Measurements from ENCODE around the gene DLX4.
A peak's percentile ranks its signal among the peaks of the same experiment; 100 is the strongest.

The DLX4 gene

DNA sequence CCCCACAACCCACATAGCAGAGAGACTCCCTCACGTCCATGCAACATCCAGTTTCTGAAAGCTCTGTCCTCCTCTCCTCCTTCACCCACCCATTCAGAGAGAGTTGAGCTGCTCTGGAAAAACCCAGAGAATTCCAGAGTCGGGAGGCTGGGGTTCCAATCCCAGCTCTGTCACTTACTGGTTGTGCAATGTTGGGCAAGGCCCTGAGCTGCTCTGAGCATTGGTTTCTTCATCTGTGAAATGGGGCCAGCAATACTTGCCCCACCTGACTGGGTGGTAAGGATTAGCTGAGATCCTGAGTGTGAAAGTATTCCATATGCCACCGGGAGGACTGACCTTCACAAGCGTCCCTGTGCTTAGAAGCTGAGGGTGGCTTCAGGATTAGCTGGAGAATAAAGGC lies 12.2 kb upstream of the DLX4 start:
- H2BK15ac ChIP-seq (replicated peaks; ENCODE audit: low read depth): no peak overlapping the region
- H2BK5ac ChIP-seq (ENCODE audit: low read length): no peak overlapping the region
- H3K56ac ChIP-seq (ENCODE audit: low read length): no peak overlapping the region
- H3K4me3 ChIP-seq (ENCODE audit: low read length): no peak overlapping the region
- no CpG with 5 or more reads among the region's 4 CpGs for WGBS (ENCODE audit: extremely low coverage, insufficient coverage, low lambda C conversion rate)
- H3K4me1 ChIP-seq (ENCODE audit: control insufficient read depth, low read depth, low read length): no peaks in the 10 kb centered on the region
- no peaks in the 10 kb centered on the region for H3K27me3 ChIP-seq (ENCODE audit: insufficient read depth, low read length, poor library complexity)
- H2AK5ac ChIP-seq (ENCODE audit: low read length): no peak overlapping the region
- H3K36me3 ChIP-seq (ENCODE audit: control insufficient read depth, insufficient read depth, low read length): no peaks in the 10 kb centered on the region
- DNase-seq: no peak
- no peaks in the 10 kb centered on the region for H3K79me1 ChIP-seq (ENCODE audit: low read length)
- no peak overlapping the region for H4K5ac ChIP-seq (ENCODE audit: low read length)
- no peak overlapping the region for H3K4me2 ChIP-seq (ENCODE audit: low read length)
- H3K9ac ChIP-seq (ENCODE audit: low read length): no peak overlapping the region
- no peak overlapping the region for H3K27ac ChIP-seq (ENCODE audit: low read depth, low read length)
- no peaks in the 10 kb centered on the region for H3K79me2 ChIP-seq (ENCODE audit: control insufficient read depth, insufficient read depth, low read length)
- H4K8ac ChIP-seq (ENCODE audit: low read depth, low read length): no peak overlapping the region
- no peak overlapping the region for H2BK120ac ChIP-seq (ENCODE audit: low read depth, low read length)
- no peak overlapping the region for H3K23ac ChIP-seq (ENCODE audit: low read length)
- H3K18ac ChIP-seq (ENCODE audit: low read length): no peak overlapping the region
- H3K4ac ChIP-seq (ENCODE audit: low read depth, low read length): no peak overlapping the region

- no peak overlapping the region for H4K5ac ChIP-seq (ENCODE audit: low read length)
- no peak overlapping the region for H3K4me3 ChIP-seq (ENCODE audit: low read length)
- H3K36me3 ChIP-seq (ENCODE audit: control insufficient read depth, insufficient read depth, low read length): no peaks in the 10 kb centered on the region
- no peak overlapping the region for H2BK5ac ChIP-seq (ENCODE audit: low read length)
- H3K56ac ChIP-seq (ENCODE audit: low read length): no peak overlapping the region
- no peaks in the 10 kb centered on the region for H3K4me1 ChIP-seq (ENCODE audit: control insufficient read depth, low read depth, low read length)
- no peaks in the 10 kb centered on the region for H3K79me1 ChIP-seq (ENCODE audit: low read length)
- no peaks in the 10 kb centered on the region for H3K79me2 ChIP-seq (ENCODE audit: control insufficient read depth, insufficient read depth, low read length)
- WGBS (ENCODE audit: extremely low coverage, insufficient coverage, low lambda C conversion rate): no CpG with 5 or more reads among the region's 3 CpGs
- no peak overlapping the region for H3K4ac ChIP-seq (ENCODE audit: low read depth, low read length)
- H3K27me3 ChIP-seq (ENCODE audit: insufficient read depth, low read length, poor library complexity): peaks cover 2% of the 10 kb centered on the region
- no peak overlapping the region for H3K9ac ChIP-seq (ENCODE audit: low read length)
- no peak overlapping the region for H3K27ac ChIP-seq (ENCODE audit: low read depth, low read length)
- no peak overlapping the region for H4K8ac ChIP-seq (ENCODE audit: low read depth, low read length)
- H3K4me2 ChIP-seq (ENCODE audit: low read length): no peak overlapping the region
- no peak overlapping the region for H2BK120ac ChIP-seq (ENCODE audit: low read depth, low read length)
- no peak for DNase-seq
- no peak overlapping the region for H2AK5ac ChIP-seq (ENCODE audit: low read length)
- H3K18ac ChIP-seq (ENCODE audit: low read length): no peak overlapping the region
- no peak overlapping the region for H2BK15ac ChIP-seq (replicated peaks; ENCODE audit: low read depth)
- H3K23ac ChIP-seq (ENCODE audit: low read length): no peak overlapping the region
Measured at GRCh38 chr17:49957350-49957749, 11.6 kb upstream of the DLX4 start.

DNA sequence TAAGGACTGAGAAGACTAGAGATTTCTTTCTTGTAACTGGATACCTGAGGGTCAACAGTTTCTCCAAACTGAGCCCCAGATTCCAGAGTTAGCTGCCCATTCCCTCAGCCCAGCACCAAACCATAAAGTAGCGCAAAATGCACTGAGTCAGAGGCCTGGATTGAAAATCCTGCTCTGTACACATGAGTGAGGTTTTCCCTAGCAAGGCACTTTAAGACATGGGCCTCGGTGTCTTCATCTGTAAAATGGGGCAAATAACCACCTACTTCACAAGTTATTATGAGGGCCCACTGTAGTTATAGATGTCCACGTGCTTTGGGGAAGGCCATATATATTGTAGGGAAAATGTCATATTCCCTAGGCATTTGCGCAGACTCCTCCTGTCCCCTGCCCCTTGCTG lies 10.3 kb upstream of the DLX4 start:
- H2BK5ac ChIP-seq (ENCODE audit: low read length): no peak overlapping the region
- no peak for DNase-seq
- H3K9ac ChIP-seq (ENCODE audit: low read length): no peak overlapping the region
- H3K79me1 ChIP-seq (ENCODE audit: low read length): no peaks in the 10 kb centered on the region
- peaks cover 2% of the 10 kb centered on the region for H3K4me1 ChIP-seq (ENCODE audit: control insufficient read depth, low read depth, low read length)
- H4K8ac ChIP-seq (ENCODE audit: low read depth, low read length): no peak overlapping the region
- no peak overlapping the region for H3K18ac ChIP-seq (ENCODE audit: low read length)
- H3K56ac ChIP-seq (ENCODE audit: low read length): no peak overlapping the region
- no peak overlapping the region for H2AK5ac ChIP-seq (ENCODE audit: low read length)
- no CpG with 5 or more reads among the region's 4 CpGs for WGBS (ENCODE audit: extremely low coverage, insufficient coverage, low lambda C conversion rate)
- no peak overlapping the region for H4K5ac ChIP-seq (ENCODE audit: low read length)
- no peak overlapping the region for H2BK120ac ChIP-seq (ENCODE audit: low read depth, low read length)
- H3K27me3 ChIP-seq (ENCODE audit: insufficient read depth, low read length, poor library complexity): peaks cover 12% of the 10 kb centered on the region
- no peak overlapping the region for H3K27ac ChIP-seq (ENCODE audit: low read depth, low read length)
- no peak overlapping the region for H3K4me3 ChIP-seq (ENCODE audit: low read length)
- no peak overlapping the region for H2BK15ac ChIP-seq (replicated peaks; ENCODE audit: low read depth)
- no peak overlapping the region for H3K4me2 ChIP-seq (ENCODE audit: low read length)
- no peaks in the 10 kb centered on the region for H3K79me2 ChIP-seq (ENCODE audit: control insufficient read depth, insufficient read depth, low read length)
- no peak overlapping the region for H3K23ac ChIP-seq (ENCODE audit: low read length)
- no peaks in the 10 kb centered on the region for H3K36me3 ChIP-seq (ENCODE audit: control insufficient read depth, insufficient read depth, low read length)
- H3K4ac ChIP-seq (ENCODE audit: low read depth, low read length): no peak overlapping the region

- H3K27me3 ChIP-seq (ENCODE audit: insufficient read depth, low read length, poor library complexity): peaks cover 19% of the 10 kb centered on the region
- DNase-seq: peak; percentile 65
- no peak overlapping the region for H3K4ac ChIP-seq (ENCODE audit: low read depth, low read length)
- H2AK5ac ChIP-seq (ENCODE audit: low read length): no peak overlapping the region
- H3K79me2 ChIP-seq (ENCODE audit: control insufficient read depth, insufficient read depth, low read length): no peaks in the 10 kb centered on the region
- no peak overlapping the region for H2BK120ac ChIP-seq (ENCODE audit: low read depth, low read length)
- no peak overlapping the region for H3K4me3 ChIP-seq (ENCODE audit: low read length)
- H3K4me2 ChIP-seq (ENCODE audit: low read length): no peak overlapping the region
- H3K18ac ChIP-seq (ENCODE audit: low read length): no peak overlapping the region
- no peaks in the 10 kb centered on the region for H3K79me1 ChIP-seq (ENCODE audit: low read length)
- no peak overlapping the region for H3K9ac ChIP-seq (ENCODE audit: low read length)
- H3K4me1 ChIP-seq (ENCODE audit: control insufficient read depth, low read depth, low read length): peaks cover 2% of the 10 kb centered on the region
- H3K27ac ChIP-seq (ENCODE audit: low read depth, low read length): no peak overlapping the region
- no peak overlapping the region for H3K56ac ChIP-seq (ENCODE audit: low read length)
- no peak overlapping the region for H4K5ac ChIP-seq (ENCODE audit: low read length)
- no peak overlapping the region for H3K23ac ChIP-seq (ENCODE audit: low read length)
- WGBS (ENCODE audit: extremely low coverage, insufficient coverage, low lambda C conversion rate): no CpG with 5 or more reads among the region's 8 CpGs
- no peak overlapping the region for H2BK15ac ChIP-seq (replicated peaks; ENCODE audit: low read depth)
- no peak overlapping the region for H2BK5ac ChIP-seq (ENCODE audit: low read length)
- no peak overlapping the region for H4K8ac ChIP-seq (ENCODE audit: low read depth, low read length)
- no peaks in the 10 kb centered on the region for H3K36me3 ChIP-seq (ENCODE audit: control insufficient read depth, insufficient read depth, low read length)
Measured at GRCh38 chr17:49959183-49959935, 9.6 kb upstream of the DLX4 start.

DNA sequence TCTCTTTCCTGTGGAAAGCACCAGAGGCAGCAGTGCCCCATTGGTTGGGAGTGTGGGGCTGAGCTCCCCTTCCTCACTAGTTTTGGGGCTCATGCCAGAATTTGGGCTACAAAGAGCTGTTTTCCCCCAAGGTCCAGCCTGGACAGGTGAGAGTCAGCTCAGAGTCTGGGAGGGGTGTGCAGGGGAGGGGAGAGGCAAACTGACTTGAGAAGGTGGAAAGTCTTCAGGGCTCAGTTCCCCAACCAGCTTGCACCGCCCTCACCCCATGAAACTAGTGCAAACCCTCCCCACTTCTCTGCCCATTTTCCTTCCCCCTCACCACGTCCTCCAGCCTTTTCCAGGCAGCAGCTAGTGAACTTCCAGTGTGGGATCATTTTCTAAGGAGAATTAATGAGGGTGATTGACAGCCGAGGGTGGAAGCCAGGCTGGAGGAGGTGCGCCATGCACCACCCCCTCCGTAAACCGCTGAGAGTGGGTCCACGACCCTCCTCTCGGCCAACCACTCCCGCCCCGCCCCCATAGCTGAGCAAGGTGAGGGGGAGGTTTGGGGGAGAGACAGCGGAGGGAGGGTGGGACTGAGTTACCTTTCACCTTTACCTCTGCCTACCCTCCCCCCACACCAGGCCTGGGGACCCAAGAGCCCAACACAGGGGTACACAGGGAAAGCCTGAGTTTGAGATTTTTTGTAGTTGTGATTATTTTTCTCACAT lies 6.2 kb upstream of the DLX4 start:
- no peak overlapping the region for H3K56ac ChIP-seq (ENCODE audit: low read length)
- H3K4me1 ChIP-seq (ENCODE audit: control insufficient read depth, low read depth, low read length): peaks cover 2% of the 10 kb centered on the region
- no peaks in the 10 kb centered on the region for H3K36me3 ChIP-seq (ENCODE audit: control insufficient read depth, insufficient read depth, low read length)
- no peak overlapping the region for H2BK120ac ChIP-seq (ENCODE audit: low read depth, low read length)
- H4K5ac ChIP-seq (ENCODE audit: low read length): no peak overlapping the region
- H3K79me2 ChIP-seq (ENCODE audit: control insufficient read depth, insufficient read depth, low read length): no peaks in the 10 kb centered on the region
- no peaks in the 10 kb centered on the region for H3K79me1 ChIP-seq (ENCODE audit: low read length)
- no peak overlapping the region for H3K18ac ChIP-seq (ENCODE audit: low read length)
- H2AK5ac ChIP-seq (ENCODE audit: low read length): no peak overlapping the region
- H3K27me3 ChIP-seq (ENCODE audit: insufficient read depth, low read length, poor library complexity): peaks cover 53% of the 10 kb centered on the region
- no peak overlapping the region for H3K4me2 ChIP-seq (ENCODE audit: low read length)
- no peak overlapping the region for H3K23ac ChIP-seq (ENCODE audit: low read length)
- no peak overlapping the region for H3K9ac ChIP-seq (ENCODE audit: low read length)
- no peak overlapping the region for H3K4ac ChIP-seq (ENCODE audit: low read depth, low read length)
- no peak overlapping the region for H3K27ac ChIP-seq (ENCODE audit: low read depth, low read length)
- WGBS (ENCODE audit: extremely low coverage, insufficient coverage, low lambda C conversion rate): no CpG with 5 or more reads among the region's 11 CpGs
- no peak overlapping the region for H2BK5ac ChIP-seq (ENCODE audit: low read length)
- H2BK15ac ChIP-seq (replicated peaks; ENCODE audit: low read depth): no peak overlapping the region
- no peak overlapping the region for H3K4me3 ChIP-seq (ENCODE audit: low read length)
- H4K8ac ChIP-seq (ENCODE audit: low read depth, low read length): no peak overlapping the region
- DNase-seq: no peak

Data from mesendoderm (in vitro differentiated cells).